Adipose tissue (tissue), 3 donors: ENCODE measurements around the gene CADPS2. TPM values are rescaled to one million over a fixed set of nuclear protein-coding genes. Genes with fewer than 3 reads are reported as not detected.
"Not testable (repeated sequence)": the region's sequence is repeated elsewhere in the genome, so short reads cannot be mapped to it uniquely, and the experiment has no call there.

ENCODE experiments used
- H3K27ac ChIP-seq: one replicate; pipeline ENCODE4 v1.5.1; 2013; ENCODE audit warnings: low read depth, low read length
- WGBS, 3 donors: extraction: QIAGEN DNeasy Blood & Tissue Kit; methylation state at CpG; one replicate each; pipeline ENCODE4 v1.1.7; 2013; 5-methylcytosine and 5-hydroxymethylcytosine counted together
- polyA plus RNA-seq, 3 donors: library from polyadenylated mRNA; stranded (reverse); fragments of 200-250 nt; gene quantifications; one replicate each; pipeline ENCODE4 v1.2.3, GENCODE V29; 2013
- donor health status: healthy with polysubstance abuse.
- donor health status: Bipolar disorder and iron deficiency.
- donor health status: healthy.

Gene CADPS2
- polyA plus RNA-seq, 3 donors: 7.3 to 14.8 (median 11.5) TPM

- WGBS, 3 donors: 4 to 6% (median 5%) methylated on average over 35 of the region's 35 CpGs
- H3K27ac ChIP-seq: no peak within 1 kb of the TSS
These were observed 581.8 kb downstream of the CADPS2 start, which contains the start of gene FEZF1 for GRCh38 chr7:122304319-122304975. Gene FEZF1 (minus strand): TSS chr7:122304750. CDS start chr7:122304437, 313 bp downstream.

DNA sequence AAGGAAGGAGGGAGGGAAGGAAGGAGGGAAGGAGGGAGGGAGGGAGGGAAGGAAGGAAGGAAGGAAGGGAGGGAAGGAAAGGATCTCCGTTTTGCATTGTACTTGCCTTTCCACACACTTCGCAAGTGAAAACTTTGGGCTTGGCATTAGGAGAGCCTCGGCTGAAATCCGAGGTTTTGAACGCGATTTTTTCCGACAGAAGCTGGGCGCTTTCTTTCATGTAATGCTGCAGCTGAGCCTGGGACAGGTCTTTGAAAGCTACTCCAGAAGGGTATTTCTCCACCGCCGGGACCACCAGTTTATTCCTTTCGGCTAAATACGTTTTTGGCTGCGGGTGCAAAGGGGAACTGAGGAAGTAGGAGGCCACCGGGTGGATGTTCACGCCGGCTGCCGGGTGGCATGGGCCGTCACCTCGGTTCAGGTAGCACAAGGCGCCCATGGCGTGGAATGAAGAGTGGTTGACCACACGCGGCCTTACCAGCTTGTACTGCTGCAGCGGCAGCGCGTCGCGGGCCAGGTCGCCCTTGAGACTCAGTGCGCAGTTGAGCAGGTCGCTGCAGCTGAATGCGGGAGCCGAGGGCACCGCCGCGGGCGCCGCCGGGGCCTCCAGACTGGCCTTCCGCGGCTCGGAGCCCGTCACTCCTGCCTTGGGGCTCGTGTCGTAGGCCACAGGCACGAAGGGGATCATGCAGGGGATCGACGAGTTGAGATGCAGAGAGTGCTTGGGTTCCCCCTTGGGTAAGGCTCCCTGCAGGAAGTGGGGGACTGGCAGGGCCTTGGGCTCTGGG lies 582.5 kb downstream of the CADPS2 start:
- WGBS, 3 donors: 4 to 6% (median 5%) methylated on average over 48 of the region's 48 CpGs
- H3K27ac ChIP-seq: no peak overlapping the region

GRCh38 chr7:122302761-122303530 lies 583.3 kb downstream of the CADPS2 start:
- no peak overlapping the region for H3K27ac ChIP-seq
- 11% methylated on average over 16 of the region's 16 CpGs for WGBS, 3 donors

DNA sequence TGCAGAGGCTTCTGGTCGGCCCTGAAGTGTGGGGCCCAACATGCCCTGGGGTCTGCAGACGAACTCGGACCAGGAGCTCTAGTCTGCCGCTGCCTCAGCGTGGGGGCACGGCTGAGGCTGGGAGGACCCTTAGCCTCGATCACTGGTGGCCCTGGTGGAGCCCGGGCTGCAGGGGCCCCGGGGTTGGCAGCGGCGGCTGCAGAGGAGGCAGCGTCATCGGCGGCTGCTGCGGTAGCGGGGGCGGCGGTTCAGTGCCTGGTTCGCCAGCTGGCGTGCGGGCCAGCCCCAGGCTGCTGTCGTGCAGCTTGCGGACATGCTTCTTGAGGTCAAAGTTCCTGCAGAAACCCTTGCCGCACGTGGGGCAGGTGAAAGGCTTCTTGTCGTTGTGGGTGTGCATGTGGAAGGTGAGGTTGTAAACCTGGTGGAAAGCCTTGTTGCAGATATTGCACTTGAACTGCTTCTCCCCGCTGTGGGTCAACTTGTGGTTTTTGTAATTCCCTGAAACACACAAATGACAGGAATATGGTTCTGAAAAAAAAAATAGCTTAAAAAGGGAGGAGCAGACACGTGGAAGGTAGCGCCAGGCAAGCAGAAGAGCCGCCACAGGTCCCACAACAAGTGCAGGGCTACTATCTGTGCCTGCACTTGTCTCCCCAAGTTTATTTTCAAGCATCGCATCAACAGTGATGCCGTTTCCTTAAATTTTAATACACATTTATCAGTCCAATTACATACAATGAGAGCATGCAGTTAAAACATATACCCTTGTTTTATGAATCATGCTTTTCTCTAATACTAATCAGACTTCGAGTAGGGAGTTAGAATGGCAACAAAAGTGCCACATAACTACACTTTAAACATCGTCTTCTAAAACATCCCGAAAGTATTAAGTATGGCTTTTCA lies 584.2 kb downstream of the CADPS2 start:
- no peak overlapping the region for H3K27ac ChIP-seq
- WGBS, 3 donors: 10 to 11% (median 10%) methylated on average over 35 of the region's 35 CpGs

- no peak overlapping the region for H3K27ac ChIP-seq
- WGBS, 3 donors: 18 to 25% (median 18%) methylated on average over 11 of the region's 11 CpGs
These were observed 585.1 kb downstream of the CADPS2 start for GRCh38 chr7:122300956-122301833.

DNA sequence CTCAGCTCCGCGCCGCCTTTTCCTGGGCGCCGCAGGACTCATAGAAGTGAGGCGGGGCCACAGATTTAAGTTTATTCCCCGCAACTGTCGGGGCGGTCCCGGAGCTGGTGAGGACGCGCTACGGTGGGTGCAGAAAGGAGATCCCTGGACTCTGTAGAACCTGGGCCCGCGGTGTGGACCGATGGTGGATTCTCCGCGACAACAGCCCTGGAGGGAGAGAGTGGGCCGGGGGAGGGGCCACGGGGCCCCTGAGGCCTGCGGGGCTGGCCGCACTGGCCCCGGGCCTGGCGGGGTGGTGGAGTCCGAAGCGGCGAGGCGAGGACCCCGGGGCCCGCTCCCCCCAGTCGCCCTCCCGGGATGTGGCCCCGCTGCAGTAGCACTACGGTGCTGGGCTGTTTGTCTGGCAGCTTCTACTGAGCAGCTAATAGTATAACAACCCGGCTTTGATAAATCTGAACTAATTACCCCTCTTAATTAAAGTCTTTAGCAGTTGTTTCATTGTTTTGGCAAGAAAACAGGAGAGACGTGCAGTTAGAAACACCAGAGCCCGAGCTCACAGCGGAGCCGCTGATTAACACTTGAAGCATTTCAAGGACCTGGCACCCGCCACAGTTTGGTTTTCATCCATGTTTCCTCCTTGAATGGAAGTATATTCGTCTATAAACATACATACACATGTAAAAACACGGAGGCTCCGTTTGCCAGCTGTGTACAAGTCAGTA lies 585.9 kb downstream of the CADPS2 start:
- WGBS, 3 donors: 7 to 8% (median 8%) methylated on average over 40 to 43 of the region's 43 CpGs
- no peak overlapping the region for H3K27ac ChIP-seq

- no peak overlapping the region for H3K27ac ChIP-seq
- WGBS, 3 donors: 9 to 11% (median 10%) methylated on average over 32 of the region's 32 CpGs
These were observed 586.5 kb downstream of the CADPS2 start for GRCh38 chr7:122299624-122300210.

GRCh38 chr7:122298618-122299017 lies 587.6 kb downstream of the CADPS2 start:
- H3K27ac ChIP-seq: no peak overlapping the region
- 57 to 71% (median 64%) methylated on average over 2 of the region's 2 CpGs for WGBS, 3 donors

- H3K27ac ChIP-seq: no peak overlapping the region
- 41 to 56% (median 49%) methylated on average over 2 of the region's 2 CpGs for WGBS, 3 donors
These were observed 588.1 kb downstream of the CADPS2 start for GRCh38 chr7:122298131-122298530.

DNA sequence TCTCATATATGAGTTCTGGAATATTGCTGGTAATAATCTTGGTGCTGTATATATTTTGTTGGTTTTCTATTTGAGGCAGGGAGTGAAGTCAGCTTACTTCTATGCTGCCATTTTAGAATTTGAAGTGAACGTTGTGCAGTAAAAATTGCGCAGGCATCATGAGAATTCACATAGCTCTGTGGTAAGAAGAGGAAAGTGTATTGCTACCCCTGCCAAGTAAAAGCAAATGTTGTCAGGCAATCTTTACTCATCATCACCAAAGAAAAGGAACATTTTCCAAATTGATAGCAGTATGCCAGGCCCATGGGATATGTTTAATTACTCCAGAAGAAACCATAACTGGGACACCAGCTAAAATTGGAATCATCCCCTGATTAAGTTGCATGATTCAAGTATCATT lies 595.1 kb downstream of the CADPS2 start:
- 73 to 96% (median 91%) methylated on average over 2 of the region's 2 CpGs for WGBS, 3 donors
- no peak overlapping the region for H3K27ac ChIP-seq

DNA sequence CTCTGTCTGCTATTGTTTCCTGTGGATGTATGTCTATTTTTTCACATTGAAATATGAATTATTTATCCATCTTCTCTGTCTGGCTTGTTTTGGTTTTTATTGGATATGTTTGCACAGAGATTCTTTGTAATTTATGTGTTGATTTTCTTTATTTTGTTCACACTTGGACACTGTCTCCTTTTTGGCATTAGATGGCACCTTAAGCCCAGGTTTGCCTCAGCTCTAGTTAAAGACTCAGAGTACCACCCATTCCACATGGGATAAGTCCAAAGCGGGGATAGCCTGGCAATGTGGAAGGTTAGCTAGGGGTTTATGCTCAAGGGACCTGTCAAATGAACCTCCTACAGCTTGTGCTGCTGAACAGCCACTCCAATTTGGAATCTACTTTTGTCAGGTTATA lies 595.8 kb downstream of the CADPS2 start:
- 84 to 93% (median 92%) methylated on average over 1 of the region's 1 CpG for WGBS, 3 donors
- no peak overlapping the region for H3K27ac ChIP-seq

GRCh38 chr7:122289426-122289825 lies 596.8 kb downstream of the CADPS2 start:
- 39 to 79% (median 43%) methylated on average over 1 of the region's 1 CpG for WGBS, 3 donors
- H3K27ac ChIP-seq: no peak overlapping the region

DNA sequence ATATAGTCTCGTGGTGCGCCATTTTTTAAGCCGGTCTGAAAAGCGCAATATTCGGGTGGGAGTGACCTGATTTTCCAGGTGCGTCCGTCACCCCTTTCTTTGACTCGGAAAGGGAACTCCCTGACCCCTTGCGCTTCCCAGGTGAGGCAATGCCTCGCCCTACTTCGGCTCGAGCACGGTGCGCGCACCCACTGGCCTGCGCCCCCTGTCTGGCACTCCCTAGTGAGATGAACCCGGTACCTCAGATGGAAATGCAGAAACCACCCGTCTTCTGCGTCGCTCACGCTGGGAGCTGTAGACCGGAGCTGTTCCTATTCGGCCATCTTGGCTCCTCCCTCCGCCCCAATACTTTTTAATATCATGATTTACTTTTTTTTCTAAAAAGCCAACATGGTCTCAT lies 601.7 kb downstream of the CADPS2 start:
- WGBS, 3 donors: 90 to 92% (median 90%) methylated on average over 14 to 16 of the region's 24 CpGs
- H3K27ac ChIP-seq: not testable (repeated sequence)

GRCh38 chr7:122273117-122273516 lies 613.1 kb downstream of the CADPS2 start:
- H3K27ac ChIP-seq: no peak overlapping the region
- WGBS, 3 donors: 89 to 91% (median 90%) methylated on average over 2 of the region's 2 CpGs

DNA sequence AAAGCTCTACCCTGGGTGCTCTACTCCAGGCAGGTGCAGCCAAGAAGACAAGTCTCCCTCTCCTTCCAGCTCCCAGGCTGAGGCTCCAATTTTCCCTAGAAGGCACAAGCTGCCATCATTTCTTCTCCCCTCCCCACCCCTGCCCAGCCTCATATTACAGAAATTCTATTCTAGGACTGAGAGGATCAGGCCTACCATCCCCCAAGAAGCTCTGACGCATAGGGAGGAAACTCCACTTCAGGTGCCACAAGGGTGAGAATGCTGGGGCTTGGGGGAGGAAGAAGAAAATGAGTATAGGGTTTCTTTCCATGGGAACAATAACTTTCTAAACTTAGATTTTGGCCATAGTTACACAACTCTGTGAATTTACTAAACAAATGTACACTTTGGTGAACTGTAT lies 617.0 kb downstream of the CADPS2 start:
- H3K27ac ChIP-seq: no peak overlapping the region
- 51 to 63% (median 52%) methylated on average over 1 of the region's 1 CpG for WGBS, 3 donors
